NCI-H526 treated with DMSO at 0.1 percent for 48 hours (cell line): ENCODE measurements around the gene SEMA3F.

Experiments
- DNase-seq: peaks from one replicate; lab custom pipeline; 2025; lab: John Stamatoyannopoulos, UW

Gene SEMA3F

GRCh38 chr3:50154840-50155490 is at the start of gene SEMA3F:
TSS of gene SEMA3F (plus strand) at chr3:50155324. CDS start at chr3:50159623, 4,299 bp downstream.
- peak; percentile 69 for DNase-seq

- DNase-seq = no peak
Measured at GRCh38 chr3:50111757-50112156, 43.4 kb upstream of the SEMA3F start.

GRCh38 chr3:50112462-50112861 is 42.7 kb upstream of the SEMA3F start:
- peak; percentile 52 for DNase-seq

GRCh38 chr3:50117120-50117519 is 38.0 kb upstream of the SEMA3F start:
- DNase-seq = no peak

GRCh38 chr3:50118237-50118636 is 36.9 kb upstream of the SEMA3F start:
- DNase-seq = no peak

GRCh38 chr3:50119786-50120185 is 35.3 kb upstream of the SEMA3F start:
- no peak for DNase-seq

- peak; percentile 16 for DNase-seq
Measured at GRCh38 chr3:50120364-50121071, 34.6 kb upstream of the SEMA3F start.

- DNase-seq = peak; percentile 49
Measured at GRCh38 chr3:50121072-50122032, 33.8 kb upstream of the SEMA3F start.

- DNase-seq = no peak
Measured at GRCh38 chr3:50122071-50122470, 33.1 kb upstream of the SEMA3F start.

GRCh38 chr3:50122661-50123391 is 32.3 kb upstream of the SEMA3F start:
- no peak for DNase-seq

- peak; percentile 25 for DNase-seq
Measured at GRCh38 chr3:50123394-50124051, 31.6 kb upstream of the SEMA3F start.

GRCh38 chr3:50124052-50124799 is 30.9 kb upstream of the SEMA3F start:
- no peak for DNase-seq

- DNase-seq = no peak
Measured at GRCh38 chr3:50124800-50125178, 30.3 kb upstream of the SEMA3F start.

GRCh38 chr3:50125541-50126286 is 29.4 kb upstream of the SEMA3F start:
- DNase-seq = no peak

GRCh38 chr3:50126287-50127211 is 28.6 kb upstream of the SEMA3F start:
- peak; percentile 10 for DNase-seq

GRCh38 chr3:50127251-50127691 is 27.9 kb upstream of the SEMA3F start:
- no peak for DNase-seq

- DNase-seq = no peak
Measured at GRCh38 chr3:50128001-50128400, 27.1 kb upstream of the SEMA3F start.

- DNase-seq = no peak
Measured at GRCh38 chr3:50130436-50130835, 24.7 kb upstream of the SEMA3F start.
